Pancreas (tissue), 10 donors: ENCODE results near the gene TPCN2. TPM values are rescaled to one million over a fixed set of nuclear protein-coding genes. Genes with fewer than 3 reads are reported as not detected.

Source experiments
- ATAC-seq, 4 donors: fragments of 200-7000 bp; cut with Tn5 transposase; one replicate each; pipeline versions ENCODE4 v1.8.0 to v1.9.1; 2020; ENCODE audit warnings: mild to moderate bottlenecking in 4 of 4, moderate library complexity in 4 of 4
- DNase-seq, 6 donors: peaks; one replicate each; pipeline ENCODE4 v3.0.0-alpha.2; 2020
- FAIRE-seq: peaks from 2 replicates; lab custom pipeline; 2012; peaks lifted over from hg19 to GRCh38; lab: Jason Lieb, UNC
- H3K27ac ChIP-seq, 4 donors: fragments of 200-600 bp; sonication (generic); 1 replicate in 3 of 4; 2 replicates in 1 of 4; pipeline versions ENCODE4 v1.5.0 to v1.8.0; 2020
- H3K27me3 ChIP-seq, 4 donors: fragments of 200-600 bp; one replicate each; pipeline ENCODE4 v1.8.0; 2021
- H3K36me3 ChIP-seq, 3 donors: fragments of 200-600 bp; sonication (generic) in 1 of 3; one replicate each; pipeline versions ENCODE4 v1.5.0 to v1.8.0; 2020 to 2021
- H3K4me1 ChIP-seq, 3 donors: fragments of 200-600 bp; one replicate each; pipeline ENCODE4 v1.8.0; 2021
- H3K4me3 ChIP-seq, 4 donors: fragments of 200-600 bp; sonication (generic) in 2 of 4; one replicate each; pipeline versions ENCODE4 v1.5.0 to v1.8.0; 2020 to 2021
- H3K9me3 ChIP-seq, 4 donors: fragments of 200-600 bp; one replicate each; pipeline ENCODE4 v1.8.0; 2021
- CTCF ChIP-seq, 4 donors: fragments of 200-600 bp; sonication (generic) in 3 of 4; IDR thresholded peaks; one replicate each; pipeline versions ENCODE4 v1.5.0 to v1.8.0; 2021; ENCODE audit warnings: antibody characterized with exemption in 4 of 4
- WGBS, 2 donors: extraction: QIAGEN DNeasy Blood & Tissue Kit; methylation state at CpG; one replicate each; pipeline ENCODE4 v1.1.7; 2013; 5-methylcytosine and 5-hydroxymethylcytosine counted together
- intact Hi-C, 3 donors: fragments of 100-400 bp; cut with DNase I; formaldehyde crosslinking; loops; one replicate each; pipeline versions ENCODE4 v1.11.1 to v1.14.2; 2022
- polyA plus RNA-seq, 2 donors: library from polyadenylated mRNA; stranded (reverse); fragments of 200-250 nt; gene quantifications; one replicate each; pipeline ENCODE4 v1.2.3, GENCODE V29; 2013
- total RNA-seq, 6 donors: library from RNA; stranded (reverse); fragmentation: NEBNext Ultra II Directional in 4 of 6; extraction: Animal tissue kit (Norgen Biotek cat#: 25700) in 4 of 6; gene quantifications; one replicate each; pipeline versions ENCODE4 v1.2.1 to v1.2.4, GENCODE V29; 2021 to 2023
- donor health status: healthy with polysubstance abuse.
- donor health status: DM: no; HTN: no; CAD: no; lungs with moderate emphysema.
- donor health status: DM: no; HTN: no; CAD: no.
- donor health status: control.
- donor health status: control.
- donor health status: Bipolar disorder and iron deficiency.
- donor health status: DM: yes; HTN: yes; CAD: no.
- donor health status: DM: no; HTN: no; CAD: no.
- donor health status: DM: no; HTN: no; CAD: no.
- donor health status: DM: yes; HTN: yes; CAD: no.

Gene TPCN2
- total and polyA plus RNA-seq, 8 donors = 5.6 to 13.5 (median 9.9) TPM

GRCh38 chr11:69010361-69010891 lies 38.3 kb upstream of the TPCN2 start:
- peak overlapping the region in 1 of 4 donors; percentile 29 for H3K4me3 ChIP-seq
- no peaks in the 10 kb centered on the region for H3K36me3 ChIP-seq
- ATAC-seq (no peak), FAIRE-seq (no peak), DNase-seq (peak in 2 of 6 donors; percentile 38 to 44)
- peaks cover 0 to 3% (median 0%) of the 10 kb centered on the region in 4 donors for H3K27me3 ChIP-seq
- peaks cover 0 to 3% (median 0%) of the 10 kb centered on the region in 3 donors for H3K4me1 ChIP-seq
- 51 to 57% methylated on average over 9 of the region's 9 CpGs for WGBS, 2 donors
- H3K27ac ChIP-seq = peak overlapping the region in 1 of 4 donors; percentile 17
- no peaks in the 10 kb centered on the region for H3K9me3 ChIP-seq
- intact Hi-C loops = no loop called here
- no peak for TF ChIP-seq CTCF (IDR thresholded peaks at IDR 0.05)

- WGBS, 2 donors = 13 to 15% methylated on average over 40 to 43 of the region's 43 CpGs
- TF ChIP-seq CTCF (IDR thresholded peaks at IDR 0.05) = no peak
- Histone ChIP-seq H3K4me3 (peak overlapping the region in 2 of 4 donors; percentile 20 to 29), H3K27me3 (peaks cover 0 to 3% (median 0%) of the 10 kb centered on the region in 4 donors), H3K27ac (peak overlapping the region in 1 of 4 donors; percentile 17), H3K4me1 (peaks cover 0 to 3% (median 0%) of the 10 kb centered on the region in 3 donors), H3K9me3 (no peaks in the 10 kb centered on the region), H3K36me3 (no peaks in the 10 kb centered on the region)
- ATAC-seq = peak; percentile 57 to 77 (median 68)
- intact Hi-C loops = no loop called here
- FAIRE-seq = no peak
- peak in 5 of 6 donors; percentile 56 to 71 (median 65) for DNase-seq
These were observed 37.6 kb upstream of the TPCN2 start for GRCh38 chr11:69010964-69011623.

GRCh38 chr11:69011624-69012091 lies 37.1 kb upstream of the TPCN2 start:
- intact Hi-C loops = no loop called here
- WGBS, 2 donors = 62 to 72% methylated on average over 9 of the region's 9 CpGs
- no peak for TF ChIP-seq CTCF (IDR thresholded peaks at IDR 0.05)
- DNase-seq (peak in 1 of 6 donors; percentile 44), FAIRE-seq (no peak), ATAC-seq (no peak)
- peaks cover 0 to 3% (median 0%) of the 10 kb centered on the region in 4 donors for H3K27me3 ChIP-seq
- no peak overlapping the region for H3K27ac ChIP-seq
- H3K4me3 ChIP-seq = peak overlapping the region in 1 of 4 donors; percentile 29
- H3K4me1 ChIP-seq = peaks cover 0 to 3% (median 0%) of the 10 kb centered on the region in 3 donors
- H3K9me3 ChIP-seq = no peaks in the 10 kb centered on the region
- H3K36me3 ChIP-seq = no peaks in the 10 kb centered on the region

GRCh38 chr11:69012092-69013008 lies 36.4 kb upstream of the TPCN2 start:
- Histone ChIP-seq H3K9me3 (no peaks in the 10 kb centered on the region), H3K36me3 (no peaks in the 10 kb centered on the region), H3K4me3 (peak overlapping the region in 2 of 4 donors; percentile 2 to 29), H3K27ac (no peak overlapping the region), H3K4me1 (peaks cover 0 to 3% (median 0%) of the 10 kb centered on the region in 3 donors), H3K27me3 (peaks cover 0 to 3% (median 0%) of the 10 kb centered on the region in 4 donors)
- intact Hi-C loops = no loop called here
- no peak for ATAC-seq
- 55 to 67% methylated on average over 20 to 21 of the region's 21 CpGs for WGBS, 2 donors
- no peak for TF ChIP-seq CTCF (IDR thresholded peaks at IDR 0.05)
- FAIRE-seq = no peak
- peak in 1 of 6 donors; percentile 58 for DNase-seq
